KMS-11 (cell line): ENCODE data around the gene ZNF764.

Experiments used
- H2AFZ ChIP-seq: fragments of 200-600 bp; sonication (generic); 2 replicates; pipeline ENCODE4 v1.6.1; 2016; ENCODE audit warnings: antibody characterized with exemption, mixed run types, low read depth
- H3K27ac ChIP-seq: fragments of 200-600 bp; sonication (generic); 2 replicates; pipeline ENCODE4 v1.6.1; 2016; ENCODE audit warnings: mild to moderate bottlenecking, mixed run types
- H3K27me3 ChIP-seq: fragments of 200-600 bp; sonication (generic); 2 replicates; pipeline ENCODE4 v1.6.1; 2017; ENCODE audit warnings: mild to moderate bottlenecking, low read depth, mixed run types, moderate library complexity; ENCODE audit not compliant: insufficient read depth
- H3K36me3 ChIP-seq: fragments of 200-600 bp; sonication (generic); 2 replicates; pipeline ENCODE4 v1.6.1; 2017; ENCODE audit warnings: mild to moderate bottlenecking, mixed run types; ENCODE audit not compliant: insufficient read depth
- H3K4me1 ChIP-seq: fragments of 200-600 bp; sonication (generic); 2 replicates; pipeline ENCODE4 v1.6.1; 2016; ENCODE audit warnings: mild to moderate bottlenecking, low read depth, mixed run types; ENCODE audit not compliant: poor library complexity, severe bottlenecking
- H3K4me2 ChIP-seq: fragments of 200-600 bp; sonication (generic); 2 replicates; pipeline ENCODE4 v1.7.0; 2016; ENCODE audit warnings: mild to moderate bottlenecking, mixed run types
- H3K4me3 ChIP-seq: fragments of 200-600 bp; sonication (generic); IDR thresholded peaks from 2 replicates; pipeline ENCODE4 v1.6.1; 2017; ENCODE audit warnings: low read depth, low read length, mixed read lengths; ENCODE audit not compliant: insufficient read depth
- H3K79me2 ChIP-seq: fragments of 200-600 bp; sonication (generic); 2 replicates; pipeline ENCODE4 v1.6.1; 2016; ENCODE audit warnings: low read depth, mixed run types; ENCODE audit not compliant: insufficient read depth
- H3K9ac ChIP-seq: fragments of 200-600 bp; sonication (generic); 2 replicates; pipeline ENCODE4 v1.6.1; 2016; ENCODE audit warnings: mild to moderate bottlenecking, mixed run types
- H4K20me1 ChIP-seq: fragments of 200-600 bp; sonication (generic); 2 replicates; pipeline ENCODE4 v1.6.1; 2016; ENCODE audit warnings: mild to moderate bottlenecking, mixed run types; ENCODE audit not compliant: insufficient read depth
- TF ChIP-seq, protein P1 (sequence below): fragments of 200-600 bp; sonication (generic); conservative IDR thresholded peaks from 2 replicates; pipeline ENCODE4 v1.6.1; 2017; ENCODE audit warnings: low read depth, mild to moderate bottlenecking, antibody characterized with exemption, low read length, moderate library complexity, mixed read lengths

ZNF764 gene

DNA sequence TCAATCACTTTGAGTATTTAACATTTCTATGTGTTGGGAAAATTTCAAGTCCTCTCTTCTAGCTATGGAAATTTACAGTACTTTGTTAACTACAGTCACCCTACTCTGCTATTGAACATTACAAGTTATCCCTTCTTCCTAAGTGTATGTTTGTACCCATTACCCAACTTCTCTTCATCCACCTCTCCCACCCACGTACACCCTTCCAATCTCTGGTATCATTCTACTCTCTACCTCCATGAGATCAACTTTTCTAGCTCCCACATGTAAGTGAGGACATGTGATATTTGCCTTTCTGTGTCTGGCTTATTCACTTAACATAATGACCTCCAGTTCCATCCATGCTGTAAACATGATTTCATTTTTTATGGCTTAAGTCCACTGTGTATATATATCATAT lies 16.5 kb upstream of the ZNF764 start:
- Histone ChIP-seq H3K4me1 (peaks cover 34% of the 10 kb centered on the region), H3K27me3 (no peaks in the 10 kb centered on the region), H3K36me3 (no peaks in the 10 kb centered on the region), H3K27ac (no peak overlapping the region), H3K9ac (no peak overlapping the region), H2AFZ (no peak overlapping the region), H4K20me1 (no peaks in the 10 kb centered on the region), H3K4me3 (no peak overlapping the region), H3K4me2 (no peak overlapping the region), H3K79me2 (peaks cover 22% of the 10 kb centered on the region)
- TF ChIP-seq, protein P1, sequence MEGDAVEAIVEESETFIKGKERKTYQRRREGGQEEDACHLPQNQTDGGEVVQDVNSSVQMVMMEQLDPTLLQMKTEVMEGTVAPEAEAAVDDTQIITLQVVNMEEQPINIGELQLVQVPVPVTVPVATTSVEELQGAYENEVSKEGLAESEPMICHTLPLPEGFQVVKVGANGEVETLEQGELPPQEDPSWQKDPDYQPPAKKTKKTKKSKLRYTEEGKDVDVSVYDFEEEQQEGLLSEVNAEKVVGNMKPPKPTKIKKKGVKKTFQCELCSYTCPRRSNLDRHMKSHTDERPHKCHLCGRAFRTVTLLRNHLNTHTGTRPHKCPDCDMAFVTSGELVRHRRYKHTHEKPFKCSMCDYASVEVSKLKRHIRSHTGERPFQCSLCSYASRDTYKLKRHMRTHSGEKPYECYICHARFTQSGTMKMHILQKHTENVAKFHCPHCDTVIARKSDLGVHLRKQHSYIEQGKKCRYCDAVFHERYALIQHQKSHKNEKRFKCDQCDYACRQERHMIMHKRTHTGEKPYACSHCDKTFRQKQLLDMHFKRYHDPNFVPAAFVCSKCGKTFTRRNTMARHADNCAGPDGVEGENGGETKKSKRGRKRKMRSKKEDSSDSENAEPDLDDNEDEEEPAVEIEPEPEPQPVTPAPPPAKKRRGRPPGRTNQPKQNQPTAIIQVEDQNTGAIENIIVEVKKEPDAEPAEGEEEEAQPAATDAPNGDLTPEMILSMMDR = no peak

- Histone ChIP-seq H3K79me2 (peaks cover 22% of the 10 kb centered on the region), H3K27me3 (no peaks in the 10 kb centered on the region), H2AFZ (peak within 1 kb of the TSS; percentile 86), H4K20me1 (no peaks in the 10 kb centered on the region), H3K36me3 (no peaks in the 10 kb centered on the region), H3K4me1 (peaks cover 62% of the 10 kb centered on the region), H3K27ac (peak within 1 kb of the TSS; percentile 83), H3K4me2 (peak within 1 kb of the TSS; percentile 81), H3K4me3 (no peak within 1 kb of the TSS), H3K9ac (peak within 1 kb of the TSS; percentile 92)
- TF ChIP-seq, protein P1 = no peak
These were observed 13.5 kb upstream of the ZNF764 start, which contains the start of gene ZNF688 for GRCh38 chr16:30571445-30572322. Gene ZNF688, minus strand, starts transcription at chr16:30571714. Its CDS starts 85 bp downstream, at chr16:30571629.

DNA sequence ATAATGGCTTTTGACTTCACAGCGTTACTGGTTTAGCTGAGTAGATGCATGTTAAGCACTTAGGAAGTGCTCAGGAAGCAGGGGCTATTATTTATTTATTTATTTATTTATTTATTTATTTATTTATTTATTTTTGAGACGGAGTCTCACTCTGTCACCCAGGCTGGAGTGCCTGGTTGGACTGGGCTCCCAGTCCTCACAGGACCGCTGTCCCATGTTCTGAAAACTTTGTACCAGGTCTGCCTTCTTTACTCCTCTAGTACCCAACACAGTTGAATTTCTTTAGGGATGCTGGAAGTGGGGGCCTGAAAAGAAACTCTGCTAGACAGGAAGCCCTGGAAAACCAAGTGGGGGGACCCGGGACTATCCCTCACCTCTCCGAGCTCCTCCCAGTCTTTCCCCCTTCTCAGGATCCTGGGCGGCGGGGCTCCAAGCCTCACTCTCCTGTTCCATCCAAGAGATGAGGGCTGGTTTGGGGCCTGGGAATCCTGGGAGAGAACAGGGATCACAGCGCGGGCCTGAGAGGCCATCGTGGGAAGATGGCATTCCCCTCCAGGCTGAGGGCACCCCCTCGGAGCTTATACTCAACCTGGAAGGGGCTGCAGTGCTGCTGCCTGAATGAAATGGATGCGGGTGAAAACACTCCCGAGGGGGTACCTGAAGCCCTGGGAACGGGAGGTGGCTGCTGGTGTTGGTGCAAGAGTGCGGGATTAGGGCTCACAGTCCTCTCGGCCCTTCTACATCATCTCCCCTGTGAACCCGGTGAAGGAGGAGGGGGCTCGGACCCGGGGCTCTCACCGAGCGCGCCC lies 12.7 kb upstream of the ZNF764 start:
- peak overlapping the region; percentile 86 for H2AFZ ChIP-seq
- TF ChIP-seq, protein P1 = no peak
- H3K27me3 ChIP-seq = no peaks in the 10 kb centered on the region
- H3K4me1 ChIP-seq = peaks cover 70% of the 10 kb centered on the region
- H3K36me3 ChIP-seq = no peaks in the 10 kb centered on the region
- H3K9ac ChIP-seq = peak overlapping the region; percentile 92
- no peaks in the 10 kb centered on the region for H4K20me1 ChIP-seq
- peak overlapping the region; percentile 83 for H3K27ac ChIP-seq
- no peak overlapping the region for H3K4me3 ChIP-seq
- peaks cover 22% of the 10 kb centered on the region for H3K79me2 ChIP-seq
- H3K4me2 ChIP-seq = peak overlapping the region; percentile 81

DNA sequence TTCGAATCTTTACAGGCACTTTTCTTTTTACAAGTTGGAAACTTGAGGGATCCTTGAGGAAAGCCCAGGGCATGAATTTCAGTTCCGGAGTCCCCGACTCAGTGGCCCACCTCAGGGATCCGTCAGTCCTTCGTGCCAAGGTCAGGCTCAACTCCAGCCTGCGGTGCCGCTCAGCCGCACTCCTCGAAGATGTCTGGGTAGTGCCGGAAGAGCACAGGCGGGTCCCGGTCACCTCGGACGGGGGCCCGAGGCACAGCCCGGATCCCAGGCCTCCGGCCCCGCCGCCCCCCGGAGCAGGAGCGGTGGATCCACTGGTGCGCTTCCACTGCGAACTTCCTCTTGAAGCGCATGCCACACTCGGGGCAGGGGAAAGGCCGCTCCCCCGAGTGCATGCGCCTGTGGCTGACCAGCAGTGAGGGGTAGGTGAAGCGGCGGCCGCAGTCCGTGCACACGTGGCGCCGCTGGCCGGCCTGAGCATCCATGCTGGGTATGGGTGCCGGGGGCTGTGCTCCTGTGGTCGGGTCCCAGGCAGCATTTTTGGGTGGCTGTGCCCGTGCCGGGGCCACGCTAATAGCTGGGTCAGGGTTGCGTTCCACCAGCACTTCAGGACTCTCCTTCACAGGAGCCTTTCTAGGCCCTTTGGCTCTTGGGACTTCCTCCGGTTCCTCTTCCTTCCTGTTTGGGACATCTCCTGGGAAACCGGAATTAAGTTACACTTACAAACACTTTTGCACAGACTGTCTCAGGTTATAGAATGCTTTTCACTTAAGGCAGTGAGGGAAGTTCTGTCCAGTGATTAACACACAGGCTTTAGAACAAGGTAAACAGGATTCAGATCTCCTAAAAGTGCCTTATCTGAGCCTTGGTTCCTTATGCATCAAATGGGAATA lies 11.8 kb upstream of the ZNF764 start:
- Histone ChIP-seq H2AFZ (no peak overlapping the region), H3K27me3 (no peaks in the 10 kb centered on the region), H4K20me1 (no peaks in the 10 kb centered on the region), H3K27ac (no peak overlapping the region), H3K79me2 (peaks cover 18% of the 10 kb centered on the region), H3K4me3 (no peak overlapping the region), H3K36me3 (no peaks in the 10 kb centered on the region), H3K4me2 (no peak overlapping the region), H3K4me1 (peaks cover 62% of the 10 kb centered on the region), H3K9ac (no peak overlapping the region)
- TF ChIP-seq, protein P1 = no peak
